CD14-positive monocyte (primary cell): ENCODE results near the gene GALNT18. TPM values are rescaled to one million over a fixed set of nuclear protein-coding genes. Genes with fewer than 3 reads are reported as not detected.

Experiments
- DNase-seq, 3 donors: peaks; one replicate each; pipeline ENCODE4 v3.0.0-alpha.2; 2011 to 2022
- H2AFZ ChIP-seq: 2 replicates; pipeline ENCODE4 v1.6.0; 2012; ENCODE audit warnings: mild to moderate bottlenecking, low read depth, low read length, inconsistent platforms; ENCODE audit not compliant: insufficient read depth, poor library complexity, severe bottlenecking
- H3K27ac ChIP-seq, 2 donors: 1 replicate in 1 of 2; 2 replicates in 1 of 2; pipeline ENCODE4 v1.5.1; 2012 to 2013; ENCODE audit warnings: low read length in 2 of 2, control low read depth in 1 of 2, inconsistent platforms in 1 of 2, low read depth in 1 of 2, mild to moderate bottlenecking in 1 of 2
- H3K27me3 ChIP-seq, 2 donors: one replicate each; pipeline versions ENCODE4 v1.6.0 to v1.6.1; 2011 to 2013; ENCODE audit warnings: low read length in 2 of 2; ENCODE audit not compliant: control insufficient read depth in 2 of 2, insufficient read depth in 2 of 2
- H3K36me3 ChIP-seq, 2 donors: replicated peaks in 1 of 2; 1 replicate in 1 of 2; 2 replicates in 1 of 2; pipeline versions ENCODE4 v1.5.1 to v1.6.1; 2012 to 2013; ENCODE audit warnings: low read length in 2 of 2, control low read depth in 1 of 2, inconsistent platforms in 1 of 2, mild to moderate bottlenecking in 1 of 2; ENCODE audit not compliant: insufficient read depth in 2 of 2, control insufficient read depth in 1 of 2
- H3K4me1 ChIP-seq, 2 donors: 1 replicate in 1 of 2; 2 replicates in 1 of 2; pipeline versions ENCODE4 v1.5.1 to v1.6.1; 2012 to 2013; ENCODE audit warnings: low read length in 2 of 2, control low read depth in 1 of 2, inconsistent platforms in 1 of 2, mild to moderate bottlenecking in 1 of 2, moderate library complexity in 1 of 2; ENCODE audit not compliant: insufficient read depth in 2 of 2, control insufficient read depth in 1 of 2
- H3K4me2 ChIP-seq: replicated peaks from 2 replicates; pipeline ENCODE3; 2012; ENCODE audit warnings: low read length, moderate library complexity, mild to moderate bottlenecking; ENCODE audit not compliant: poor library complexity, severe bottlenecking; ENCODE audit errors: extremely low read depth
- H3K4me3 ChIP-seq, 3 experiments: fragments of 200-600 bp in 1 of 3; sonication (generic) in 1 of 3; replicated peaks in 1 of 3; 1 replicate in 2 of 3; 2 replicates in 1 of 3; pipeline ENCODE4 v1.5.1; 2011 to 2013; ENCODE audit warnings: low read length in 3 of 3, mild to moderate bottlenecking in 3 of 3, control low read depth in 2 of 3, low read depth in 2 of 3, inconsistent platforms in 1 of 3, moderate library complexity in 1 of 3
- H3K79me2 ChIP-seq: 2 replicates; pipeline ENCODE4 v1.6.0; 2012; ENCODE audit warnings: mild to moderate bottlenecking, control low read depth, inconsistent platforms, low read length, moderate library complexity; ENCODE audit not compliant: insufficient read depth
- H3K9ac ChIP-seq: 2 replicates; pipeline ENCODE4 v1.6.0; 2017; ENCODE audit warnings: low read length, mild to moderate bottlenecking; ENCODE audit not compliant: insufficient read depth, poor library complexity, severe bottlenecking
- H3K9me3 ChIP-seq, 2 donors: replicated peaks in 1 of 2; 1 replicate in 1 of 2; 2 replicates in 1 of 2; pipeline versions ENCODE4 v1.5.1 to v1.6.1; 2012 to 2013; ENCODE audit warnings: low read length in 2 of 2, control low read depth in 1 of 2; ENCODE audit not compliant: control insufficient read depth in 1 of 2, insufficient read depth in 1 of 2
- H4K20me1 ChIP-seq: 2 replicates; pipeline ENCODE4 v1.6.0; 2012; ENCODE audit warnings: mild to moderate bottlenecking, low read length, control low read depth, moderate library complexity; ENCODE audit not compliant: insufficient read depth
- H3K27ac Mint-ChIP-seq, 7 donors: one replicate each; pipeline ENCODE4 v1.8.0; 2020; ENCODE audit warnings: mild to moderate bottlenecking in 7 of 7, mixed read lengths in 7 of 7, moderate library complexity in 6 of 7, inconsistent platforms in 2 of 7
- H3K27me3 Mint-ChIP-seq, 3 donors: one replicate each; pipeline ENCODE4 v1.8.0; 2021 to 2022; ENCODE audit warnings: low read depth in 3 of 3, mild to moderate bottlenecking in 3 of 3, mixed read lengths in 3 of 3, moderate library complexity in 3 of 3, inconsistent platforms in 1 of 3
- H3K36me3 Mint-ChIP-seq, 2 donors: one replicate each; pipeline ENCODE4 v1.8.0; 2020; ENCODE audit warnings: mixed read lengths in 2 of 2, inconsistent platforms in 1 of 2, mild to moderate bottlenecking in 1 of 2
- H3K4me1 Mint-ChIP-seq: one replicate; pipeline ENCODE4 v1.8.0; 2020; ENCODE audit warnings: mild to moderate bottlenecking, mixed read lengths
- H3K4me3 Mint-ChIP-seq, 2 donors: one replicate each; pipeline ENCODE4 v1.8.0; 2020; ENCODE audit warnings: mild to moderate bottlenecking in 2 of 2, mixed read lengths in 2 of 2, moderate library complexity in 1 of 2
- H3K9me3 Mint-ChIP-seq, 7 donors: one replicate each; pipeline ENCODE4 v1.8.0; 2020 to 2022; ENCODE audit warnings: mixed read lengths in 7 of 7, mild to moderate bottlenecking in 6 of 7, moderate library complexity in 6 of 7, inconsistent platforms in 2 of 7
- CTCF ChIP-seq: fragments of 200-600 bp; IDR thresholded peaks from one replicate; pipeline ENCODE4 v1.8.0; 2022; ENCODE audit warnings: antibody characterized with exemption, mild to moderate bottlenecking
- WGBS: methylation state at CpG from one replicate; pipeline ENCODE4 v1.1.5; 2013; ENCODE audit warnings: missing lambda C conversion rate; ENCODE audit not compliant: insufficient coverage; 5-methylcytosine and 5-hydroxymethylcytosine counted together
- intact Hi-C, 2 donors: fragments of 100-400 bp; cut with micrococcal nuclease; formaldehyde crosslinking; loops; one replicate each; pipeline versions ENCODE4 v1.15.0 to v1.15.1; 2023
- polyA plus RNA-seq, 3 donors: library from polyadenylated mRNA; depleted of rRNA in 1 of 3; unstranded in 2 of 3; stranded (reverse) in 1 of 3; fragments of 300-500 nt in 2 of 3; fragments of >200 nt in 1 of 3; fragmentation: Illumina TruSeq in 2 of 3; gene quantifications; 1 replicate in 2 of 3; 2 replicates in 1 of 3; pipeline ENCODE4 v1.2.3, GENCODE V29; 2012 to 2021

Gene GALNT18
- polyA plus RNA-seq, 3 donors = not detected

GRCh38 chr11:11436715-11437313 is 185.0 kb downstream of the GALNT18 start:
- TF ChIP-seq CTCF = no peak
- Histone ChIP-seq H3K27me3 (peaks cover 2 to 3% of the 10 kb centered on the region in 2 donors), H3K4me1 (no peaks in the 10 kb centered on the region), H3K27ac (no peak overlapping the region), H3K79me2 (no peaks in the 10 kb centered on the region), H4K20me1 (no peaks in the 10 kb centered on the region), H2AFZ (no peak overlapping the region), H3K9ac (no peak overlapping the region), H3K36me3 (no peaks in the 10 kb centered on the region), H3K4me3 (no peak overlapping the region), H3K9me3 (no peaks in the 10 kb centered on the region), H3K4me2 (no peak overlapping the region)
- no peak for DNase-seq
- no peak overlapping the region for H3K4me3 Mint-ChIP-seq
- peaks cover 22 to 27% (median 22%) of the 10 kb centered on the region in 3 donors for H3K27me3 Mint-ChIP-seq
- intact Hi-C loops = no loop called here
- no peak overlapping the region for H3K27ac Mint-ChIP-seq
- no peaks in the 10 kb centered on the region for H3K36me3 Mint-ChIP-seq
- H3K4me1 Mint-ChIP-seq = no peaks in the 10 kb centered on the region
- WGBS = 94% methylated on average over 10 of the region's 10 CpGs
- H3K9me3 Mint-ChIP-seq = peaks cover 0 to 2% (median 0%) of the 10 kb centered on the region in 7 donors

- H3K27me3 Mint-ChIP-seq = peaks cover 23 to 28% (median 27%) of the 10 kb centered on the region in 3 donors
- H3K36me3 ChIP-seq = no peaks in the 10 kb centered on the region
- H3K9me3 ChIP-seq = no peaks in the 10 kb centered on the region
- no peak overlapping the region for H3K9ac ChIP-seq
- no peaks in the 10 kb centered on the region for H3K4me1 Mint-ChIP-seq
- H3K4me3 Mint-ChIP-seq = no peak overlapping the region
- H3K36me3 Mint-ChIP-seq = no peaks in the 10 kb centered on the region
- no peak overlapping the region for H3K4me2 ChIP-seq
- no peak overlapping the region for H2AFZ ChIP-seq
- H3K27ac Mint-ChIP-seq = no peak overlapping the region
- 88% methylated on average over 7 of the region's 12 CpGs for WGBS
- H3K4me3 ChIP-seq = no peak overlapping the region
- no peaks in the 10 kb centered on the region for H3K79me2 ChIP-seq
- no peaks in the 10 kb centered on the region for H4K20me1 ChIP-seq
- TF ChIP-seq CTCF = no peak
- H3K4me1 ChIP-seq = no peaks in the 10 kb centered on the region
- peaks cover 2 to 8% of the 10 kb centered on the region in 2 donors for H3K27me3 ChIP-seq
- intact Hi-C loops = no loop called here
- peaks cover 0 to 2% (median 0%) of the 10 kb centered on the region in 7 donors for H3K9me3 Mint-ChIP-seq
- no peak for DNase-seq
- no peak overlapping the region for H3K27ac ChIP-seq
These were observed 186.2 kb downstream of the GALNT18 start for GRCh38 chr11:11435635-11436034.
